ENCODE results near the gene SRCIN1.

The SRCIN1 gene

GRCh38 chr17:38606646-38607611 is 1.2 kb upstream of the SRCIN1 start:
- H3K4me3 ChIP-seq (ENCODE audit: low read depth, low read length): no peak overlapping the region
- TF ChIP-seq CTCF (conservative IDR thresholded peaks at IDR 0.05; ENCODE audit: low read depth, low read length): no peak
- DNase-seq (ENCODE audit: low read depth): no peak

GRCh38 chr17:38605411-38605840 is 326 bp downstream of the SRCIN1 start:
- no peak for DNase-seq (ENCODE audit: low read depth)
- no peak overlapping the region for H3K4me3 ChIP-seq (ENCODE audit: low read depth, low read length)
- no peak for TF ChIP-seq CTCF (conservative IDR thresholded peaks at IDR 0.05; ENCODE audit: low read depth, low read length)

- no peak for DNase-seq (ENCODE audit: low read depth)
Observed at GRCh38 chr17:38604479-38605403, 1.0 kb downstream of the SRCIN1 start.

GRCh38 chr17:38603786-38604478 is 1.8 kb downstream of the SRCIN1 start:
- no peak for TF ChIP-seq CTCF (conservative IDR thresholded peaks at IDR 0.05; ENCODE audit: low read depth, low read length)
- H3K4me3 ChIP-seq (ENCODE audit: low read depth, low read length): no peak overlapping the region
- no peak for DNase-seq (ENCODE audit: low read depth)

More at GRCh38 chr17:38604479-38605403, 1.0 kb downstream of the SRCIN1 start:
- H3K4me3 ChIP-seq (ENCODE audit: low read depth, low read length): no peak overlapping the region
- TF ChIP-seq CTCF (conservative IDR thresholded peaks at IDR 0.05; ENCODE audit: low read depth, low read length): no peak

GRCh38 chr17:38602956-38603785 is 2.6 kb downstream of the SRCIN1 start:
- no peak overlapping the region for H3K4me3 ChIP-seq (ENCODE audit: low read depth, low read length)
- no peak for TF ChIP-seq CTCF (conservative IDR thresholded peaks at IDR 0.05; ENCODE audit: low read depth, low read length)
- DNase-seq (ENCODE audit: low read depth): no peak

GRCh38 chr17:38602453-38602852 is 3.3 kb downstream of the SRCIN1 start:
- no peak overlapping the region for H3K4me3 ChIP-seq (ENCODE audit: low read depth, low read length)
- DNase-seq (ENCODE audit: low read depth): peak; percentile 23
- no peak for TF ChIP-seq CTCF (conservative IDR thresholded peaks at IDR 0.05; ENCODE audit: low read depth, low read length)

Measured in choroid plexus epithelial cell (primary cell).